Cardiac muscle cell (in vitro differentiated cells and primary cell): Measurements from ENCODE around the gene PACS1. TPM values are rescaled to one million over a fixed set of nuclear protein-coding genes. Genes with fewer than 3 reads are reported as not detected.

Experiments used
- DNase-seq, 2 donors: peaks; one replicate each; pipeline versions ENCODE4 v3.0.0 to v3.0.0-alpha.2; 2010 to 2017; ENCODE audit warnings: low read depth in 1 of 2, low spot score in 1 of 2
- H3K27ac ChIP-seq: fragments of 200-600 bp; sonication (generic); 2 replicates; pipeline ENCODE4 v1.5.1; 2016
- H3K27me3 ChIP-seq: fragments of 200-600 bp; sonication (generic); 2 replicates; pipeline ENCODE4 v1.6.0; 2016; ENCODE audit warnings: control low read depth
- H3K36me3 ChIP-seq: fragments of 200-600 bp; sonication (generic); 2 replicates; pipeline ENCODE4 v1.5.1; 2016; ENCODE audit warnings: control low read depth
- H3K4me1 ChIP-seq: fragments of 200-600 bp; sonication (generic); 2 replicates; pipeline ENCODE4 v1.8.1; 2017; ENCODE audit warnings: low read depth, mild to moderate bottlenecking, mixed run types
- H3K4me3 ChIP-seq: fragments of 200-600 bp; sonication (generic); 2 replicates; pipeline ENCODE4 v1.5.1; 2016; ENCODE audit warnings: mild to moderate bottlenecking
- H3K9me3 ChIP-seq: fragments of 200-600 bp; sonication (generic); 2 replicates; pipeline ENCODE4 v1.5.1; 2017; ENCODE audit warnings: low read depth, mild to moderate bottlenecking, control low read depth
- polyA plus RNA-seq: library from polyadenylated mRNA; unstranded; fragments of >200 nt; fragmentation: Nextera tagmentation; extraction: Ambion mirVana; gene quantifications from 2 replicates; pipeline ENCODE4 v1.2.1, GENCODE V29; 2016
- total RNA-seq: library from RNA; depleted of rRNA; stranded (reverse); fragments of >200 nt; gene quantifications from 2 replicates; pipeline ENCODE4 v1.2.3, GENCODE V29; 2016
- TF ChIP-seq, protein P1 (sequence below): IDR thresholded peaks from 2 replicates; pipeline ENCODE4 v1.5.1; 2012; ENCODE audit warnings: low read depth, mild to moderate bottlenecking, low read length

The PACS1 gene
- total and polyA plus RNA-seq, 2 experiments from 2014 or later, result 61.6 to 62.1 TPM

GRCh38 chr11:66186470-66186869 lies 116.4 kb downstream of the PACS1 start:
- no peak overlapping the region for H3K27ac ChIP-seq
- H3K27me3 ChIP-seq, result no peaks in the 10 kb centered on the region
- H3K36me3 ChIP-seq, result no peaks in the 10 kb centered on the region
- DNase-seq, result no peak
- TF ChIP-seq, protein P1, sequence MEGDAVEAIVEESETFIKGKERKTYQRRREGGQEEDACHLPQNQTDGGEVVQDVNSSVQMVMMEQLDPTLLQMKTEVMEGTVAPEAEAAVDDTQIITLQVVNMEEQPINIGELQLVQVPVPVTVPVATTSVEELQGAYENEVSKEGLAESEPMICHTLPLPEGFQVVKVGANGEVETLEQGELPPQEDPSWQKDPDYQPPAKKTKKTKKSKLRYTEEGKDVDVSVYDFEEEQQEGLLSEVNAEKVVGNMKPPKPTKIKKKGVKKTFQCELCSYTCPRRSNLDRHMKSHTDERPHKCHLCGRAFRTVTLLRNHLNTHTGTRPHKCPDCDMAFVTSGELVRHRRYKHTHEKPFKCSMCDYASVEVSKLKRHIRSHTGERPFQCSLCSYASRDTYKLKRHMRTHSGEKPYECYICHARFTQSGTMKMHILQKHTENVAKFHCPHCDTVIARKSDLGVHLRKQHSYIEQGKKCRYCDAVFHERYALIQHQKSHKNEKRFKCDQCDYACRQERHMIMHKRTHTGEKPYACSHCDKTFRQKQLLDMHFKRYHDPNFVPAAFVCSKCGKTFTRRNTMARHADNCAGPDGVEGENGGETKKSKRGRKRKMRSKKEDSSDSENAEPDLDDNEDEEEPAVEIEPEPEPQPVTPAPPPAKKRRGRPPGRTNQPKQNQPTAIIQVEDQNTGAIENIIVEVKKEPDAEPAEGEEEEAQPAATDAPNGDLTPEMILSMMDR, result no peak
- no peaks in the 10 kb centered on the region for H3K9me3 ChIP-seq
- no peaks in the 10 kb centered on the region for H3K4me1 ChIP-seq
- H3K4me3 ChIP-seq, result no peak overlapping the region

DNA sequence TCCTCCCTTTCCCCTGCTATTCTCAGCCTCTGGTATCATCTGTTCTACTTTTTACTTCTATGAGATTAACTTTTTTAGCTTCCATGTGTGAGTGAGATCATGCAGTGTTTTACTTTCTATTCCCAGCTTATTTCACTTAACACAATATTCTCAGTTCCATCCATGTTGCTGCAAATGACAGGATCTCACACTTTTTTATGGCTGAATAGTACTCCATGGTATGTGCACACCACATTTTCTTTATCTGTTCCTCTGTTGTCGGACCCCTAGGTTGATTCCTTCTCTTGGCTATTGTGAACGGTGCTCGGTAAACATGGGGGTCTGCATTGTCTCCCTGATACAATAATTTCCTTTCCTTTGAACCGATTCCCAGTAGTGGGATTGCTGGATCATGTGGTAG lies 117.4 kb downstream of the PACS1 start:
- no peak overlapping the region for H3K4me3 ChIP-seq
- no peaks in the 10 kb centered on the region for H3K9me3 ChIP-seq
- H3K27me3 ChIP-seq, result no peaks in the 10 kb centered on the region
- no peak overlapping the region for H3K27ac ChIP-seq
- H3K36me3 ChIP-seq, result no peaks in the 10 kb centered on the region
- H3K4me1 ChIP-seq, result no peaks in the 10 kb centered on the region
- TF ChIP-seq, protein P1, result no peak
- DNase-seq, result no peak

DNA sequence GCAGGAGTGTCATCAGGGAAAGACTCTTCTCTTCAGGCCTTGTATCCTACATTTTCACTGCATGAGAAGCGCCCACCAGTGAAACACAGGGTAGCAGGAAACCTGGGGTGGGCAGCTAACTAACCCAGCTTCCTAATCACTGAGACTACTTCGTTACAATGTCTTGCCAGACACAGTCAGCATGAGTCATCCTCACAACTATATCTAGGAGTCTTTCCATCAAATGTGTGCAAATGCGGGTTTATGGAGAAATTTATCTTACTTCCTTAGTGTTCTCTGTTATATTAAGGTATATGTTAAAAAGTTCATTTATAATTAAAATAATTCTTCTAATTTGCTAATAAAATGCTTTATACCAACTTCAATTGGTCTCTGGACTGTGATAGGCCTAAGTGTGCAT lies 118.5 kb downstream of the PACS1 start:
- Histone ChIP-seq H3K27me3 (no peaks in the 10 kb centered on the region), H3K4me3 (no peak overlapping the region), H3K27ac (no peak overlapping the region), H3K4me1 (no peaks in the 10 kb centered on the region), H3K36me3 (peaks cover 2% of the 10 kb centered on the region), H3K9me3 (no peaks in the 10 kb centered on the region)
- peak in 1 of 2 donors; percentile 70 for DNase-seq
- TF ChIP-seq, protein P1, result no peak

- TF ChIP-seq, protein P1, result no peak
- DNase-seq, result no peak
- Histone ChIP-seq H3K27me3 (no peaks in the 10 kb centered on the region), H3K27ac (no peak overlapping the region), H3K4me1 (no peaks in the 10 kb centered on the region), H3K4me3 (no peak overlapping the region), H3K36me3 (peaks cover 4% of the 10 kb centered on the region), H3K9me3 (no peaks in the 10 kb centered on the region)
Measured at GRCh38 chr11:66189031-66189745, 119.1 kb downstream of the PACS1 start.

DNA sequence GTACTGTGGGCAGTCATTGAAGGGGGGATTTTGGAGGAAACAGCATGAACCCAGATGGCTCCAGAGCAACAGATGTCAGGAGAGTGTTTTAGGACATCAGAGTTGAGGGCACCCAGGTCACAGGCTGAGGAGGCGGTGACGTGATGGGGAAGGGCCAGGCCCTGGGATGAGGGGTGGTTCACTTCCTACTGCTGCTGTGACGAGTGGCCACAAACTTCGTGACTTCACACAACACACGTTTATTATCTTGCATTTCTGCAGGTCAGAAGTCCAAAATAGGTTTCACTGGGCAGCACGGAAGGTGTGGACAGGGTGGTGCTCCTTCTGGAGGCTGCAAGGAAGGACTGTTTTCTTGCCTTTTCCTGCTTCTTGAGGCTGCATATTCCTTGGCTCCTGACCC lies 120.7 kb downstream of the PACS1 start:
- no peak overlapping the region for H3K4me3 ChIP-seq
- H3K27ac ChIP-seq, result no peak overlapping the region
- DNase-seq, result no peak
- H3K27me3 ChIP-seq, result no peaks in the 10 kb centered on the region
- H3K4me1 ChIP-seq, result no peaks in the 10 kb centered on the region
- TF ChIP-seq, protein P1, result no peak
- no peaks in the 10 kb centered on the region for H3K9me3 ChIP-seq
- peaks cover 10% of the 10 kb centered on the region for H3K36me3 ChIP-seq
